K562 (cell line): ENCODE results near the gene HDGFL2. TPM values are rescaled to one million over a fixed set of nuclear protein-coding genes. Genes with fewer than 3 reads are reported as not detected.
A peak's percentile ranks its signal among the peaks of the same experiment; 100 is the strongest.

Experiments used
- ATAC-seq: fragments of 200-7000 bp; cut with Tn5 transposase; 3 replicates; pipeline ENCODE4 v1.9.1; 2020; ENCODE audit warnings: moderate library complexity
- BruUV-seq: library from RNA; stranded (reverse); fragments of 400-500 nt; replicated peaks from 2 replicates; lab custom pipeline; 2021; lab: Mats Ljungman, UMichigan
- CTCF ChIA-PET: fragments of 300-600 bp; formaldehyde crosslinking; extraction: SDS; loops from one replicate; lab custom pipeline; 2021; ENCODE audit warnings: low intra/inter-chr PET ratio; lab: Yijun Ruan, JAX
- POLR2A ChIA-PET: fragments of 300-600, 350-650 bp; sonication (Branson Sonifier 250); formaldehyde crosslinking; extraction: SDS; loops from one replicate; lab custom pipeline; 2021; ENCODE audit warnings: antibody characterized with exemption, inconsistent platforms; lab: Yijun Ruan, JAX
- DNase-seq, 4 experiments: peaks; one replicate each; pipeline versions ENCODE4 v3.0.0 to v3.0.0-alpha.2; 2011 to 2018; ENCODE audit warnings: low spot score in 3 of 4, mixed read lengths in 3 of 4; ENCODE audit errors: extremely low read depth in 1 of 4
- FAIRE-seq: peaks from 2 replicates; lab custom pipeline; 2011; peaks lifted over from hg19 to GRCh38; lab: Jason Lieb, UNC
- H2AFZ ChIP-seq: 2 replicates; pipeline ENCODE4 v1.6.0; 2011; ENCODE audit warnings: low read depth, low read length, control low read depth, inconsistent platforms
- H3K27ac ChIP-seq: fragments of 200-600 bp; 3 replicates; pipeline ENCODE4 v1.8.0; 2011; ENCODE audit warnings: low read depth, mild to moderate bottlenecking, control low read depth, inconsistent platforms, low read length, moderate library complexity, mixed read lengths; ENCODE audit errors: extremely low read depth
- H3K27me3 ChIP-seq, 2 experiments: fragments of 300-600 bp in 1 of 2; 2 replicates in 1 of 2; 3 replicates in 1 of 2; pipeline versions ENCODE4 v1.6.0 to v1.8.0; 2011; ENCODE audit warnings: inconsistent platforms in 2 of 2, low read length in 2 of 2, mild to moderate bottlenecking in 1 of 2, mixed read lengths in 1 of 2, moderate library complexity in 1 of 2; ENCODE audit not compliant: control insufficient read depth in 2 of 2, insufficient read depth in 2 of 2
- H3K36me3 ChIP-seq: fragments of 300-600 bp; 3 replicates; pipeline ENCODE4 v1.8.0; 2011; ENCODE audit warnings: mild to moderate bottlenecking, low read length, inconsistent platforms; ENCODE audit not compliant: control insufficient read depth, insufficient read depth
- H3K4me1 ChIP-seq, 2 experiments: fragments of 200-600 bp in 1 of 2; replicated peaks in 1 of 2; 2 replicates in 1 of 2; 3 replicates in 1 of 2; pipeline versions ENCODE4 v1.5.1 to v1.8.0; 2011; ENCODE audit warnings: inconsistent platforms in 2 of 2, low read length in 2 of 2, mild to moderate bottlenecking in 1 of 2, mixed read lengths in 1 of 2, moderate library complexity in 1 of 2; ENCODE audit not compliant: control insufficient read depth in 2 of 2, insufficient read depth in 2 of 2
- H3K4me2 ChIP-seq: 2 replicates; pipeline ENCODE4 v1.6.1; 2011; ENCODE audit warnings: low read length, control low read depth, inconsistent platforms, mixed read lengths; ENCODE audit not compliant: insufficient read depth
- H3K4me3 ChIP-seq: fragments of 200-600 bp; sonication (generic), shearing (Covaris generic); 2 replicates; pipeline ENCODE4 v1.5.1; 2016; ENCODE audit warnings: control low read depth, inconsistent platforms
- H3K79me2 ChIP-seq: fragments of 200-600 bp; 3 replicates; pipeline ENCODE4 v1.8.0; 2011; ENCODE audit warnings: low read length, inconsistent platforms; ENCODE audit not compliant: control insufficient read depth, insufficient read depth
- H3K9ac ChIP-seq, 2 experiments: 2 replicates each; pipeline versions ENCODE4 v1.6.0 to v1.6.1; 2011; ENCODE audit warnings: low read depth in 2 of 2, low read length in 2 of 2, control low read depth in 1 of 2, inconsistent platforms in 1 of 2, mild to moderate bottlenecking in 1 of 2, mixed read lengths in 1 of 2; ENCODE audit not compliant: insufficient read depth in 1 of 2
- H3K9me1 ChIP-seq: one replicate; pipeline ENCODE4 v1.6.0; 2011; ENCODE audit warnings: inconsistent platforms, mild to moderate bottlenecking, low read length, moderate library complexity; ENCODE audit not compliant: control insufficient read depth, insufficient read depth
- H3K9me3 ChIP-seq: replicated peaks from 2 replicates; pipeline ENCODE4 v1.5.1; 2011; ENCODE audit warnings: low read depth, low read length, inconsistent platforms; ENCODE audit not compliant: control insufficient read depth, insufficient read depth
- H4K20me1 ChIP-seq: replicated peaks from 2 replicates; pipeline ENCODE4 v1.6.1; 2011; ENCODE audit warnings: low read length, inconsistent platforms, mixed read lengths; ENCODE audit not compliant: control insufficient read depth, insufficient read depth
- ASH1L ChIP-seq: fragments of 450-650 bp; IDR thresholded peaks from 2 replicates; pipeline ENCODE4 v1.6.1; 2018; ENCODE audit warnings: borderline replicate concordance, mild to moderate bottlenecking, low read depth; ENCODE audit not compliant: partially characterized antibody
- BHLHE40 ChIP-seq: IDR thresholded peaks from 2 replicates; pipeline ENCODE4 v1.6.1; 2011; ENCODE audit warnings: low read length, improper control_type of control experiment
- CREM ChIP-seq: IDR thresholded peaks from 2 replicates; pipeline ENCODE4 v1.6.1; 2014; ENCODE audit warnings: antibody characterized with exemption, low read depth
- ESRRB ChIP-seq: fragments of 250-450 bp; sonication (Bioruptor Pico); IDR thresholded peaks from 2 replicates; pipeline ENCODE4 v1.5.0; 2020; ENCODE audit warnings: mild to moderate bottlenecking, moderate library complexity, borderline replicate concordance
- GABPB2 ChIP-seq: fragments of 250-450 bp; sonication (Bioruptor Pico); conservative IDR thresholded peaks from 2 replicates; pipeline ENCODE4 v1.5.1; 2021; ENCODE audit warnings: mild to moderate bottlenecking
- HSF4 ChIP-seq: fragments of 250-450 bp; sonication (Bioruptor Pico); IDR thresholded peaks from 2 replicates; pipeline ENCODE4 v2.1.2; 2022; ENCODE audit warnings: mild to moderate bottlenecking, moderate library complexity, borderline replicate concordance
- MXI1 ChIP-seq: IDR thresholded peaks from 2 replicates; pipeline ENCODE4 v1.6.1; 2011; ENCODE audit warnings: low read depth, mild to moderate bottlenecking, improper control_type of control experiment, low read length
- PTTG1 ChIP-seq: fragments of 450-650 bp; IDR thresholded peaks from 2 replicates; pipeline ENCODE4 v1.6.1; 2016; ENCODE audit warnings: low read depth, mild to moderate bottlenecking, missing genetic modification characterization, missing compliant biosample characterization
- RBFOX2 ChIP-seq: fragments of 200-400 bp; formaldehyde crosslinking; IDR thresholded peaks from 2 replicates; pipeline ENCODE4 v1.6.1; 2017; ENCODE audit warnings: low read depth, mild to moderate bottlenecking, low read length, moderate library complexity
- RBM34 ChIP-seq: fragments of 200-400 bp; formaldehyde crosslinking; IDR thresholded peaks from 2 replicates; pipeline ENCODE4 v1.6.1; 2018; ENCODE audit warnings: low read length, borderline replicate concordance; ENCODE audit not compliant: insufficient read depth
- ZBTB7A ChIP-seq: IDR thresholded peaks from 2 replicates; pipeline ENCODE4 v1.6.1; 2011; ENCODE audit warnings: low read depth, mild to moderate bottlenecking, low read length, moderate library complexity, borderline replicate concordance; ENCODE audit not compliant: control insufficient read depth
- ZNF79 ChIP-seq: fragments of 250-450 bp; sonication (Bioruptor Pico); IDR thresholded peaks from 2 replicates; pipeline ENCODE4 v1.4.0; 2020; ENCODE audit warnings: low read depth, mild to moderate bottlenecking, moderate library complexity
- WGBS: fragments of 100-300 bp; shearing (Covaris generic); methylation state at CpG from one replicate; pipeline ENCODE4 v1.1.6; 2016; ENCODE audit warnings: low coverage, mixed read lengths; ENCODE audit not compliant: insufficient coverage; ENCODE audit errors: missing lambda C conversion rate; 5-methylcytosine and 5-hydroxymethylcytosine counted together
- in situ Hi-C: fragments of 300-500 bp; cut with MboI; formaldehyde crosslinking; loops from 4 replicates; pipeline ENCODE4 v1.15.0; 2018; ENCODE audit warnings: inconsistent platforms, mixed read lengths
- intact Hi-C: fragments of 100-400 bp; cut with micrococcal nuclease; formaldehyde crosslinking; loops from 2 replicates; pipeline ENCODE4 v1.14.2; 2022
- polyA plus RNA-seq, 8 experiments: library from polyadenylated mRNA; depleted of rRNA in 4 of 8; stranded (reverse) in 5 of 8; unstranded in 3 of 8; fragments of >200 nt; fragmentation: Nextera tagmentation in 2 of 8; fragmentation: Illumina TruSeq in 1 of 8; extraction: Ambion mirVana in 2 of 8; extraction: Trizol in 1 of 8; gene quantifications; 2 replicates each; pipeline versions ENCODE4 v1.2.1 to v1.2.3, GENCODE V29; 2011 to 2014; ENCODE audit warnings: inconsistent platforms in 1 of 8, missing spikeins in 1 of 8
- total RNA-seq, 7 experiments: library from RNA; depleted of rRNA in 6 of 7; stranded (reverse); fragments of >200 nt in 6 of 7; fragmentation: Illumina TruSeq in 2 of 7; extraction: Trizol in 2 of 7; gene quantifications; 2 replicates each; pipeline versions ENCODE4 v1.2.1 to v1.2.3, GENCODE V29; 2011 to 2021; ENCODE audit warnings: low replicate concordance in 1 of 7
- TF ChIP-seq, protein P1 (sequence below): sonication (generic); formaldehyde crosslinking; IDR thresholded peaks from 2 replicates; pipeline ENCODE4 v1.8.1; 2023; ENCODE audit warnings: mild to moderate bottlenecking, missing genetic modification reagents
- TF ChIP-seq, protein P2 (sequence below): fragments of 250-450 bp; sonication (Bioruptor Pico); IDR thresholded peaks from 2 replicates; pipeline ENCODE4 v1.4.0; 2020

Gene HDGFL2
- total and polyA plus RNA-seq, 9 of the 15 experiments (the other 6 are each of a cell fraction or from before 2014, with no cell fraction given): 0.13 to 61.7 (median 16.0) TPM

DNA sequence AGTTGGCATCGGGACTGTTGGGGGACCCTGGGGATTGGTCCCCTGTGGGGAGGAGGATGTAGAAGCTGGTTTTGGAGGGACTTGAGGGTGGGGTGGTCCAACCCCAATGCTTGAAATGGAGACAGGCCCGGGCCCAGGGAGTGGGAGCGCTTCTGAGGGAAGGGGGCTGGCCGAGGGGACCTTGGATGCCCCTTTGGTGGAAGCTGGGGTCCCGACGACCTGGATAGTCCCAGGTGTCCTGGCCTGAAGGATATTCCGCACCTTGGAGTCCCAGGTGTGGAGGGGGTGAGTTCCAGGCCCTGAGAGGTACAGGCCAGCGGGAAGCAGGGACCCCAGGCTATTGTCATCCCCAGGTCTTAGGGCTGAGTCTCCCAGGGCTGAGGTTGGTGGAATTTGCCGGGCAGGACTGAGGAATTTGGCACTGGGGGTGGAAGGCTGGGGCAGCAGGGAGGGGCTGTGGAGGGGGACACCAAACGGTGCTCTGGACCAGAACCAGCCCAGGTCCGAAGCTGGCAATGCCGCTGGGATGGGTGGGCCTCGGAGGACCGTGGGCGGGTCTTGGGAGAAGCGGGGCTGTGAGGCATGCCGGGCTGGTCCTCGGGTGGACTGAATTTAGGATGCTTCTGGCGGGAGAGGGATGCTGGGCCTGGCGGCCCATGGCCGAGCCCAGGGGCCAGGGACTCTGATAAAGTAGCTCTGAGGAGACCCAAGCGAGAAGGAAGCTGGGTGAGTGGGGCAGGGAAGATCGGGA, 1.8 kb downstream of the HDGFL2 start:
- no peak overlapping the region for H3K4me3 ChIP-seq
- ChIA-PET POLR2A (interaction anchor here (0.7 kb wide), 1 partner anchor 89 kb away, joined by 5 read pairs; no protein-coding TSS in a partner anchor), CTCF (no interaction called here)
- no peak for TF ChIP-seq HSF4 (CRISPR knock-in tag)
- TF ChIP-seq RBM34: no peak
- TF ChIP-seq CREM: no peak
- TF ChIP-seq, protein P1, sequence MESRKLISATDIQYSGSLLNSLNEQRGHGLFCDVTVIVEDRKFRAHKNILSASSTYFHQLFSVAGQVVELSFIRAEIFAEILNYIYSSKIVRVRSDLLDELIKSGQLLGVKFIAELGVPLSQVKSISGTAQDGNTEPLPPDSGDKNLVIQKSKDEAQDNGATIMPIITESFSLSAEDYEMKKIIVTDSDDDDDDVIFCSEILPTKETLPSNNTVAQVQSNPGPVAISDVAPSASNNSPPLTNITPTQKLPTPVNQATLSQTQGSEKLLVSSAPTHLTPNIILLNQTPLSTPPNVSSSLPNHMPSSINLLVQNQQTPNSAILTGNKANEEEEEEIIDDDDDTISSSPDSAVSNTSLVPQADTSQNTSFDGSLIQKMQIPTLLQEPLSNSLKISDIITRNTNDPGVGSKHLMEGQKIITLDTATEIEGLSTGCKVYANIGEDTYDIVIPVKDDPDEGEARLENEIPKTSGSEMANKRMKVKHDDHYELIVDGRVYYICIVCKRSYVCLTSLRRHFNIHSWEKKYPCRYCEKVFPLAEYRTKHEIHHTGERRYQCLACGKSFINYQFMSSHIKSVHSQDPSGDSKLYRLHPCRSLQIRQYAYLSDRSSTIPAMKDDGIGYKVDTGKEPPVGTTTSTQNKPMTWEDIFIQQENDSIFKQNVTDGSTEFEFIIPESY (CRISPR knock-in tag): peak; percentile 60; the same call in 1 of the 2 replicates
- TF ChIP-seq ASH1L: no peak
- TF ChIP-seq GABPB2: no peak
- TF ChIP-seq BHLHE40: no peak
- TF ChIP-seq ZBTB7A: 0 out of 2 replicates have a peak, but pooled peaks have one; percentile 18
- no peak for TF ChIP-seq ESRRB (CRISPR knock-in tag)
- no peak for TF ChIP-seq MXI1
- TF ChIP-seq, protein P2, sequence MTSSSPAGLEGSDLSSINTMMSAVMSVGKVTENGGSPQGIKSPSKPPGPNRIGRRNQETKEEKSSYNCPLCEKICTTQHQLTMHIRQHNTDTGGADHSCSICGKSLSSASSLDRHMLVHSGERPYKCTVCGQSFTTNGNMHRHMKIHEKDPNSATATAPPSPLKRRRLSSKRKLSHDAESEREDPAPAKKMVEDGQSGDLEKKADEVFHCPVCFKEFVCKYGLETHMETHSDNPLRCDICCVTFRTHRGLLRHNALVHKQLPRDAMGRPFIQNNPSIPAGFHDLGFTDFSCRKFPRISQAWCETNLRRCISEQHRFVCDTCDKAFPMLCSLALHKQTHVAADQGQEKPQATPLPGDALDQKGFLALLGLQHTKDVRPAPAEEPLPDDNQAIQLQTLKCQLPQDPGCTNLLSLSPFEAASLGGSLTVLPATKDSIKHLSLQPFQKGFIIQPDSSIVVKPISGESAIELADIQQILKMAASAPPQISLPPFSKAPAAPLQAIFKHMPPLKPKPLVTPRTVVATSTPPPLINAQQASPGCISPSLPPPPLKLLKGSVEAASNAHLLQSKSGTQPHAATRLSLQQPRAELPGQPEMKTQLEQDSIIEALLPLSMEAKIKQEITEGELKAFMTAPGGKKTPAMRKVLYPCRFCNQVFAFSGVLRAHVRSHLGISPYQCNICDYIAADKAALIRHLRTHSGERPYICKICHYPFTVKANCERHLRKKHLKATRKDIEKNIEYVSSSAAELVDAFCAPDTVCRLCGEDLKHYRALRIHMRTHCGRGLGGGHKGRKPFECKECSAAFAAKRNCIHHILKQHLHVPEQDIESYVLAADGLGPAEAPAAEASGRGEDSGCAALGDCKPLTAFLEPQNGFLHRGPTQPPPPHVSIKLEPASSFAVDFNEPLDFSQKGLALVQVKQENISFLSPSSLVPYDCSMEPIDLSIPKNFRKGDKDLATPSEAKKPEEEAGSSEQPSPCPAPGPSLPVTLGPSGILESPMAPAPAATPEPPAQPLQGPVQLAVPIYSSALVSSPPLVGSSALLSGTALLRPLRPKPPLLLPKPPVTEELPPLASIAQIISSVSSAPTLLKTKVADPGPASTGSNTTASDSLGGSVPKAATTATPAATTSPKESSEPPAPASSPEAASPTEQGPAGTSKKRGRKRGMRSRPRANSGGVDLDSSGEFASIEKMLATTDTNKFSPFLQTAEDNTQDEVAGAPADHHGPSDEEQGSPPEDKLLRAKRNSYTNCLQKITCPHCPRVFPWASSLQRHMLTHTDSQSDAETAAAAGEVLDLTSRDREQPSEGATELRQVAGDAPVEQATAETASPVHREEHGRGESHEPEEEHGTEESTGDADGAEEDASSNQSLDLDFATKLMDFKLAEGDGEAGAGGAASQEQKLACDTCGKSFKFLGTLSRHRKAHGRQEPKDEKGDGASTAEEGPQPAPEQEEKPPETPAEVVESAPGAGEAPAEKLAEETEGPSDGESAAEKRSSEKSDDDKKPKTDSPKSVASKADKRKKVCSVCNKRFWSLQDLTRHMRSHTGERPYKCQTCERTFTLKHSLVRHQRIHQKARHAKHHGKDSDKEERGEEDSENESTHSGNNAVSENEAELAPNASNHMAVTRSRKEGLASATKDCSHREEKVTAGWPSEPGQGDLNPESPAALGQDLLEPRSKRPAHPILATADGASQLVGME (CRISPR knock-in tag): no peak
- no peak for TF ChIP-seq PTTG1 (tag)
- TF ChIP-seq ZNF79 (CRISPR knock-in tag): no peak
- TF ChIP-seq RBFOX2: no peak

More for the DNA sequence above, 1.8 kb downstream of the HDGFL2 start:
- Histone ChIP-seq H3K9ac (peak overlapping the region in 1 of 2 experiments; percentile 53; a peak in 2 of 4 replicates), H3K9me1 (no peaks in the 10 kb centered on the region), H3K4me2 (no peak overlapping the region), H2AFZ (no peak overlapping the region), H3K27ac (no peak overlapping the region), H3K9me3 (no peaks in the 10 kb centered on the region), H3K36me3 (peaks cover 28% of the 10 kb centered on the region; the same call in 2 of the 3 replicates), H3K27me3 (no peaks in the 10 kb centered on the region), H4K20me1 (peaks cover 4% of the 10 kb centered on the region; the same call in 1 of the 2 replicates), H3K4me1 (peaks cover 3 to 32% of the 10 kb centered on the region in 2 experiments; a peak in 4 of 5 replicates), H3K79me2 (peaks cover 24% of the 10 kb centered on the region)
- no peak for FAIRE-seq
- TSS peak; percentile 20 for BruUV-seq
- intact Hi-C loops: no loop called here
- no peak for ATAC-seq
- no peak for DNase-seq
- 69% methylated on average over 7 of the region's 23 CpGs for WGBS
- in situ Hi-C loops: no loop called here
